ENCODE results near the gene MARF1. TPM values are rescaled to one million over a fixed set of nuclear protein-coding genes. Genes with fewer than 3 reads are reported as not detected.

The MARF1 gene
- polyA plus RNA-seq, 1 donor (not counting 4 experiments of a cell fraction or from before 2014, with no cell fraction given) = 12.5 TPM

DNA sequence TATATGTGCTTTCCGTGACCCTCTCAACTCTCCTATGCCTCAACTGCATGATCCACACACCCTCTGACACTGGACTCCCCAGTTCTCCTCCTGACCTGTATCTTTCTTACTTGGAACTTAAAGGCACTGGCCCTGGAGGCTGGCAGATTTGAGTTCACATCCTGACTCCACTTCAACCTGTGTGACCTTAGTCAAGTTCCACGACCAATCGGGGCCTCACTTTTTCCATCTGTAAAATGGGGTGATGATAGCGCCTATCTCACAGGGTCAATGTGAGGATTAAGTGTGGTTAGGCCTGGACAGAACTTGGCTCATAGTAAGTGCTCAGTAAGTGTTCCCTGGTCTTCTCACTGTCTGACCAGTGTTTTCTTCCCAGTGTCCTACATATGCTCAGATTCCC lies 25.1 kb downstream of the MARF1 start:
- no peaks in the 10 kb centered on the region for H4K20me1 ChIP-seq (ENCODE audit: control insufficient read depth, extremely low read depth, insufficient read depth, low read length)
- H3K36me3 ChIP-seq (ENCODE audit: control insufficient read depth in 2 of 2, extremely low read depth in 1 of 2, insufficient read depth in 2 of 2, low read length in 2 of 2) = peaks cover 26 to 33% of the 10 kb centered on the region in 2 experiments
- no peak overlapping the region for H3K9ac ChIP-seq (ENCODE audit: control insufficient read depth, extremely low read depth, insufficient read depth, low read length)
- no peak for FAIRE-seq
- H3K27me3 ChIP-seq (ENCODE audit: control insufficient read depth, extremely low read depth, insufficient read depth, low read length) = no peaks in the 10 kb centered on the region
- no peak overlapping the region for H3K27ac ChIP-seq (ENCODE audit: control insufficient read depth, insufficient read depth, low read length)
- H3K4me3 ChIP-seq (ENCODE audit: control insufficient read depth in 2 of 3, extremely low read depth in 1 of 3, insufficient read depth in 2 of 3, low read depth in 1 of 3, low read length in 3 of 3) = no peak overlapping the region
- H3K4me1 ChIP-seq (ENCODE audit: control insufficient read depth, extremely low read depth, insufficient read depth, low read length) = peaks cover 7% of the 10 kb centered on the region
- no peak overlapping the region for H2AFZ ChIP-seq (ENCODE audit: control insufficient read depth, low read length)
- TF ChIP-seq EZH2 (IDR thresholded peaks at IDR 0.05; ENCODE audit: low read length) = no peak
- TF ChIP-seq, protein P1, sequence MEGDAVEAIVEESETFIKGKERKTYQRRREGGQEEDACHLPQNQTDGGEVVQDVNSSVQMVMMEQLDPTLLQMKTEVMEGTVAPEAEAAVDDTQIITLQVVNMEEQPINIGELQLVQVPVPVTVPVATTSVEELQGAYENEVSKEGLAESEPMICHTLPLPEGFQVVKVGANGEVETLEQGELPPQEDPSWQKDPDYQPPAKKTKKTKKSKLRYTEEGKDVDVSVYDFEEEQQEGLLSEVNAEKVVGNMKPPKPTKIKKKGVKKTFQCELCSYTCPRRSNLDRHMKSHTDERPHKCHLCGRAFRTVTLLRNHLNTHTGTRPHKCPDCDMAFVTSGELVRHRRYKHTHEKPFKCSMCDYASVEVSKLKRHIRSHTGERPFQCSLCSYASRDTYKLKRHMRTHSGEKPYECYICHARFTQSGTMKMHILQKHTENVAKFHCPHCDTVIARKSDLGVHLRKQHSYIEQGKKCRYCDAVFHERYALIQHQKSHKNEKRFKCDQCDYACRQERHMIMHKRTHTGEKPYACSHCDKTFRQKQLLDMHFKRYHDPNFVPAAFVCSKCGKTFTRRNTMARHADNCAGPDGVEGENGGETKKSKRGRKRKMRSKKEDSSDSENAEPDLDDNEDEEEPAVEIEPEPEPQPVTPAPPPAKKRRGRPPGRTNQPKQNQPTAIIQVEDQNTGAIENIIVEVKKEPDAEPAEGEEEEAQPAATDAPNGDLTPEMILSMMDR (optimal IDR thresholded peaks at IDR 0.05 in 1 of 3, IDR thresholded peaks at IDR 0.05 in 1 of 3, conservative IDR thresholded peaks at IDR 0.05 in 1 of 3; ENCODE audit: extremely low read depth in 1 of 3, insufficient read depth in 2 of 3, low read length in 3 of 3) = no peak
- H3K4me2 ChIP-seq (ENCODE audit: control insufficient read depth, extremely low read depth, insufficient read depth, low read depth, low read length) = no peak overlapping the region
- H3K9me3 ChIP-seq (ENCODE audit: control insufficient read depth, low read depth, low read length) = no peaks in the 10 kb centered on the region
- DNase-seq (ENCODE audit: low read depth, low spot score) = no peak
- H3K79me2 ChIP-seq (ENCODE audit: control insufficient read depth, insufficient read depth, low read length) = no peaks in the 10 kb centered on the region
- dilution Hi-C loops (cut with MboI; ENCODE audit: extremely low pct_ligation_motif_present, low sequenced_read_pairs) = no loop called here
- H3K9me1 ChIP-seq (ENCODE audit: control insufficient read depth, extremely low read depth, insufficient read depth, low read length) = no peaks in the 10 kb centered on the region

- dilution Hi-C loops (cut with MboI; ENCODE audit: extremely low pct_ligation_motif_present, low sequenced_read_pairs) = no loop called here
- FAIRE-seq (no peak), DNase-seq (ENCODE audit: low read depth, low spot score) (no peak)
- no peaks in the 10 kb centered on the region for H4K20me1 ChIP-seq (ENCODE audit: control insufficient read depth, extremely low read depth, insufficient read depth, low read length)
- no peak overlapping the region for H3K9ac ChIP-seq (ENCODE audit: control insufficient read depth, extremely low read depth, insufficient read depth, low read length)
- H2AFZ ChIP-seq (ENCODE audit: control insufficient read depth, low read length) = no peak overlapping the region
- H3K4me3 ChIP-seq (ENCODE audit: control insufficient read depth in 2 of 3, extremely low read depth in 1 of 3, insufficient read depth in 2 of 3, low read depth in 1 of 3, low read length in 3 of 3) = no peak overlapping the region
- no peak for TF ChIP-seq EZH2 (IDR thresholded peaks at IDR 0.05; ENCODE audit: low read length)
- TF ChIP-seq, protein P1 (optimal IDR thresholded peaks at IDR 0.05 in 1 of 3, IDR thresholded peaks at IDR 0.05 in 1 of 3, conservative IDR thresholded peaks at IDR 0.05 in 1 of 3; ENCODE audit: extremely low read depth in 1 of 3, insufficient read depth in 2 of 3, low read length in 3 of 3) = no peak
- no peaks in the 10 kb centered on the region for H3K27me3 ChIP-seq (ENCODE audit: control insufficient read depth, extremely low read depth, insufficient read depth, low read length)
- H3K79me2 ChIP-seq (ENCODE audit: control insufficient read depth, insufficient read depth, low read length) = no peaks in the 10 kb centered on the region
- no peak overlapping the region for H3K4me2 ChIP-seq (ENCODE audit: control insufficient read depth, extremely low read depth, insufficient read depth, low read depth, low read length)
- H3K9me1 ChIP-seq (ENCODE audit: control insufficient read depth, extremely low read depth, insufficient read depth, low read length) = no peaks in the 10 kb centered on the region
- peaks cover 7% of the 10 kb centered on the region for H3K4me1 ChIP-seq (ENCODE audit: control insufficient read depth, extremely low read depth, insufficient read depth, low read length)
- H3K36me3 ChIP-seq (ENCODE audit: control insufficient read depth in 2 of 2, extremely low read depth in 1 of 2, insufficient read depth in 2 of 2, low read length in 2 of 2) = peaks cover 25 to 31% of the 10 kb centered on the region in 2 experiments
- no peak overlapping the region for H3K27ac ChIP-seq (ENCODE audit: control insufficient read depth, insufficient read depth, low read length)
- no peaks in the 10 kb centered on the region for H3K9me3 ChIP-seq (ENCODE audit: control insufficient read depth, low read depth, low read length)
Measured at GRCh38 chr16:15616475-15617165, 26.3 kb downstream of the MARF1 start.
